Globus pallidus (tissue), 1 donor: ENCODE results near the gene SLC49A3.

Experiments used
- DNase-seq: peaks from one replicate; pipeline ENCODE4 v3.0.0-alpha.2; 2015; ENCODE audit warnings: low spot score

The SLC49A3 gene

DNA sequence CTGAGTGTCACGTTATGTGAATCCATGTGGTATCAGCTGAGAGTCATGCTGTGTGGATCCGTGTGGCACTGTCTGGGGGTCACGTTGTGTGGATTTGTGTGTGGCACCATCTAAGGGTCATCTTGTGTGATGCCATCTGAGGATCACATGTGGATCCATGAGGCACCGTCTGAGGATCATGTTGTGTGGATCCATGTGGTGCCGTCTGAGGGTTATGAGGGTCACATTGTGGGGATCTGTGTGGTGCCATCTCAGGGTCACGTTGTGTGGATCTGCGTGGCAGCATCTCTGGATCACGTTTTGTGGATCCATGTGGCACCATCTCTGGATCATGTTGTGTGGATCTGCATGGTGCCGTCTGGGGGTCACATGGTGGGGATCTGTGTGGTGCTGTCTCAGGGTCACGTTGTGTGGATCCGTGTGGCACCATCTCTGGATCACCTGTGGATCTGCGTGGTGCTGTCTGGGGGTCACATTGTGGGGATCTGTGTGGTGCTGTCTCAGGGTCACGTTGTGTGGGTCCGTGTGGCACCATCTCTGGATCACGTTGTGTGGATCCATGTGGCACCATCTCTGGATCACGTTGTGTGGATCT is 56.7 kb downstream of the SLC49A3 start:
- no peak for DNase-seq
